GM21367 (cell line): Measurements from ENCODE around the gene MRPL2.
"Not testable (repeated sequence)": the region's sequence is repeated elsewhere in the genome, so short reads cannot be mapped to it uniquely, and the experiment has no call there.

Experiments used
- ATAC-seq: cut with Tn5 transposase; IDR thresholded peaks from one replicate; pipeline ENCODE4 v1.9.1; 2021; ENCODE audit not compliant: unreplicated experiment

The MRPL2 gene

GRCh38 chr6:43053545-43054205, 5.6 kb downstream of the MRPL2 start, which contains the start of gene CUL7:
TSS of gene CUL7 (minus strand) at chr6:43053851. CDS start at chr6:43052788, 1,063 bp downstream.
- ATAC-seq, result peak; percentile 77

- no peak for ATAC-seq
These were observed 6.2 kb downstream of the MRPL2 start for GRCh38 chr6:43052842-43053544.

GRCh38 chr6:43052225-43052841, 6.9 kb downstream of the MRPL2 start:
- ATAC-seq, result no peak

DNA sequence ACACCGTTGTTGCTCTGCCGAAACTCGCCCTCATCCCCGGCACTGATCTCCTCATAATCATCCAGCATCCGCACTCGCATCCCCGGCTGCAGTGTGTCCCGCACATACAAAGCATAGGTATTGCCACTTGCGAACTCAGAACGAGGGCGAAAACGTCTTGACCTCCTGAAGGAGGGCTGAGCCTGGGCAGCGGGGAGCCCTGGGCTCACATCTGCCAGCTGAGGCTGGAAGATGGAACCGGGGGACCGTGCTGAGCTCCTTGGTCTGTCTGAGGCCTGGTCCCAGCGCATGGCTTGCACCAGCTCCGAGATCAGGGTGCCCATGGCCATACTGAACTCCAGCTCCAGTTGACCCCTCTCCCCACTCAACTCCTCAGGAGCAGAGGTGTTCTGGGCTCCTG, 8.3 kb downstream of the MRPL2 start:
- ATAC-seq, result no peak

GRCh38 chr6:43047998-43048397, 11.2 kb downstream of the MRPL2 start:
- ATAC-seq, result no peak

- ATAC-seq, result no peak
These were observed 13.8 kb downstream of the MRPL2 start for GRCh38 chr6:43045371-43045930.

GRCh38 chr6:43043310-43043709, 15.9 kb downstream of the MRPL2 start:
- no peak for ATAC-seq

- not testable (repeated sequence) for ATAC-seq
These were observed 17.8 kb downstream of the MRPL2 start for GRCh38 chr6:43041475-43041874.

DNA sequence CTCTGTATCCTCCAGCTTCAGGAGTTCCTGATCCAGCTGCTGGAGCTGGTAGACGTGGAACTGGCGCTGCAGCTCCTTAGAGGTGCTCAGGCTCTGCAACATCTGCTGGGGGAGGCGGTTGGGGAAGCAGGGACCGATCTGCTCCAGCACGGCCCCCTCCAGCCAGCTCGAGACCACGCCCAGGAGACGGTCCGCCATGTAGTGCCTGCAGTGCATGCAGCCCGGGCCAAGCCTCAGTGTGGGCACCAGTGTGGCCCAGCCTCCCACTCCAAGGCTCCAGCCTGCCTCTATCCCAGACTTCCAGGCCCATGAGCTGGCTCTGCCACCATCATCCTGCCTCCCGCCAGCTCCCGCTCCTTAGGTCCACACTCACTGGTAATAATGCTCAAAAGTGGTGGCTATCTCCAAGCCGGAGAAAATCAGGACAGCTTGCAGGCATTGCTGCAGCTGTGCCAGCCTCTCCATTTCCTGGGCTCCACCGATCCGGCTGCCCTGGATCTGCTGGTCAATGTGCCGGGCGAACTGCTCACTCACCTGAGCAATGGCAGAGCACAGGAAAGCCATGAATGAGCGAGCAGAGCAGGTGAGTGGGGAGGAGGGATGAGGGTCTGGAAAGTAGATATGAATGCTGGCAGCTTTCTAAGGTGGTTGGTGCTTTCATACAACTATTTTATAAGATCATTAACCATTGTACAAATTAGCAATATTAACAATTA, 18.5 kb downstream of the MRPL2 start:
- ATAC-seq, result no peak

DNA sequence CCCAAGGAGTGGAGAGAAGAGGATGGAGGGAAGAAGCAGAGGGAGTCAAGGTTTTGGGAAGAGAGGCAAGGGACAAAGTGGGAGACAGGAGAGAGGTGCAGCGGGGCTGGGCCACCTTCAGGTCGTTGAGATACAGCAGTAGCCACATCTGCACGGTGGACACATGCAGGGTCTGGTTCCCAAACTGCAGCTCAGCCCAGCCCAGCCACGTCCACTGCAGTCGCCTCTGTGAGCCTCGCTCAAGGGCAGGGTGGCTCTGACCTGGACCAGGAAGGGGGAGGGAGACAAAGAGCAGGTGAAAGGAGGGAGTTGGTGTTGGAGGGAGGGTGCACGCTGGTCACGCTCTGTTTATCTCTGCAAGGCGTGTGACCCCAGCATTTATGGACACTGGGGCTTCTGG, 20.5 kb downstream of the MRPL2 start:
- no peak for ATAC-seq

DNA sequence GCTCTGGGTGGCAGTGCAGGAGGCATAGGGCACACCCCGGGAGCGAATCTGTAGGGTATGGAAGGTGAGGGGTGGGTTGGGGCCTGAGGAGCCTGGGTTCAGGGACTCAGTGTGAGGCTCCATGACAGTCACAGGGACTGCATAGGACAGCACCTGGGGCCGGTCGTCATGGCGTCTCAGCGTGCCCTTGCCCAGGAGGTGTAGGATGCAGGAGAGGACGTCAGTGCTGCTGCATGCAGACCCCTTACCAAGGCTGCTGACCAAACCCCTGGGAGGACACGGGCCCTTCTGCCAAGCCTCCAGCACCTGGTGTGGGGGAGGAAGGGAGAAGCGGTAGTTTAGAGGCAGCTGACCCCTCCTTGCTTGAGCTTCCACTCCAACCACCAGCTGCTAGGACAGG, 21.5 kb downstream of the MRPL2 start:
- no peak for ATAC-seq

GRCh38 chr6:43037197-43037596, 22.0 kb downstream of the MRPL2 start:
- ATAC-seq, result no peak

DNA sequence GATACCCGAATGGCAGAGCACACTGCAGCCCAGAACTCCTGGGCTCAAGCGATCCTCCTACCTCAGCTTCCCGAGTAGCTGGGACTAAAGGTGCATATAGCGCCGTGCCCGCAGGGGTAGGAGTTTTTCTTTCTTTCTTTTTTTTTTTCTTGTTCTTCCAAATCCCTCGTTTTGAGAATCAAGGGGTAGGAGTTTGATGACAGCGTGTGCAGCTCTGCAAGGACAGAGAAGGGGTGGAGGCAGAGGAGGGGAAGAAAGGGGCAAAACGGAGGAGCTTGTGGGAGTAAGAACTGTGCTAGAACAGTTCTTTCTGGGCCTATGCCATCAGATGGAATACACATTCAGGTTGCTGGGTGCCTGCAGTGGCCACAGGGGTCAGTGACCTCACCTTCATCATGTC, 22.5 kb downstream of the MRPL2 start:
- ATAC-seq, result no peak

DNA sequence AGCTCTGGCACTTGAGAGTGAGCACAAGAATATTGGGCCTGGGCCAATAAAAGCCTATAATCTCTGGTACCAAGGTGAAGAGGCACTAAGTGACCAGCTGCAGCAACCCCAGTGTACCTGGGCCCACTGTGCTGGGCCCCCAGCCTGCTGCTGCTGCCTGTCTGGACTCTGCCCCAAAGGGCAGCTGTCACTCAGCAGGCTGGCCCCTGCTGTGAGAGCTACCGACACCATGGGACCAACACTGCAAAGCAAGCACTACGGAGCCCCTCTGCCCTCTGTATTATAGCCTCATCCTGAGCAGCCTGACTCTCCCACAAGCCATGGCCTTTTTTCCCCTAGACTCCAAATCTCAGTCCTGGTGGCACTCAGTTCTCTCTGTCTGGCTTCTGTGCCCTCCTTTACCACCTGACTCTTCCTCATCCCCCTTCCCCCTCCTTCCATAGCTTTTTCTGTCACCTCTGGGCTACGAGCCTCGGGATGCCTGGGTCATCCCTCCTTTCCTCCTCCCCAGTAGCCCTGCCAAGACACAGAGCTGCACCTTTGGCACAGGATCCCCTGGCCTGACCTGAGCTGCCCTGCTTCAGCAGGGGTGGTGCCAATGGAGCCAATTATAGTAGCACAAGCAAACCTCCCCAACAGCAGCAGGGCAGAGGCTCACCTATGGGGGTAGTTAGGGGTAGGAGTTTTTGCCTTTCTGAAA, 23.6 kb downstream of the MRPL2 start:
- no peak for ATAC-seq

DNA sequence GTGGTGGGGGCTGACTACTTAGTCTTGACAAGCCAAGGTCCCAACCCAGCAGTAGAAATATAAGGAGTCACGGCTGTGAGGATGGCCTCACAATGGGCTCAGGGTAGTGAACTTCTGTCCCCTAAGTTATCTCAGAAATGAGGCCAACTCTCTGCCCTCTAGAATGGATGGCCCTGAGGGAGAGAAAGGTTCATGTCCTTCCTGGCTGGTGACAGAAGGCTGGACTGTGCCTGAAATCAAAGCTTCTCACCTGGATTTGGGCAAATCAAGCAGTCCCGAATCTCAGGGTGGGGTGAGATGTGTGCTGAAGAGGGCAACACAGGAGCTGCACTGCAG, 25.1 kb downstream of the MRPL2 start:
- no peak for ATAC-seq

- ATAC-seq, result no peak
These were observed 25.6 kb downstream of the MRPL2 start for GRCh38 chr6:43033496-43034189.

- no peak for ATAC-seq
These were observed 26.9 kb downstream of the MRPL2 start for GRCh38 chr6:43032326-43032725.

- ATAC-seq, result no peak
These were observed 30.1 kb downstream of the MRPL2 start for GRCh38 chr6:43029120-43029519.

DNA sequence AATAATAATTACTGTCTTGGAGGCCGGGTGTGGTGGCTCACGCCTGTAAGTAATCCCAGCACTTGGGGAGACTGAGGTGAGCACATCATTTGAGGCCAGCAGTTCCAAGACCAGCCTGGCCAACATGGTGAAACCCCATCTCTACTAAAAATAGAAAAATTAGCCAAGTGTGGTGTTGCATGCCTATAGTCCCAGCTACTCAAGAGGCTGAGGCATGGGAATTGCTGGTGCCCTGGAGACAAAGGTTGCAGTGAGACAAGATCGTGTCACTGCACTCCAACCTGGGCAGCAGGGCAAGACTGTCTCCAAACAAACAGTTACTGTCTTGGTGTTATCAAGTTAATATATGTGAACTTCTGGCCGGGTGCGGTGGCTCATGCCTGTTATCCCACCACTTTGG, 32.9 kb downstream of the MRPL2 start:
- no peak for ATAC-seq

- ATAC-seq, result no peak
These were observed 34.8 kb downstream of the MRPL2 start for GRCh38 chr6:43024436-43024835.
